ENCODE results near the gene TXNDC5. TPM values are rescaled to one million over a fixed set of nuclear protein-coding genes. Genes with fewer than 3 reads are reported as not detected.

Gene TXNDC5
- total and polyA plus RNA-seq, 4 donors = 50.2 to 273 (median 160) TPM

- TF ChIP-seq, protein P1, sequence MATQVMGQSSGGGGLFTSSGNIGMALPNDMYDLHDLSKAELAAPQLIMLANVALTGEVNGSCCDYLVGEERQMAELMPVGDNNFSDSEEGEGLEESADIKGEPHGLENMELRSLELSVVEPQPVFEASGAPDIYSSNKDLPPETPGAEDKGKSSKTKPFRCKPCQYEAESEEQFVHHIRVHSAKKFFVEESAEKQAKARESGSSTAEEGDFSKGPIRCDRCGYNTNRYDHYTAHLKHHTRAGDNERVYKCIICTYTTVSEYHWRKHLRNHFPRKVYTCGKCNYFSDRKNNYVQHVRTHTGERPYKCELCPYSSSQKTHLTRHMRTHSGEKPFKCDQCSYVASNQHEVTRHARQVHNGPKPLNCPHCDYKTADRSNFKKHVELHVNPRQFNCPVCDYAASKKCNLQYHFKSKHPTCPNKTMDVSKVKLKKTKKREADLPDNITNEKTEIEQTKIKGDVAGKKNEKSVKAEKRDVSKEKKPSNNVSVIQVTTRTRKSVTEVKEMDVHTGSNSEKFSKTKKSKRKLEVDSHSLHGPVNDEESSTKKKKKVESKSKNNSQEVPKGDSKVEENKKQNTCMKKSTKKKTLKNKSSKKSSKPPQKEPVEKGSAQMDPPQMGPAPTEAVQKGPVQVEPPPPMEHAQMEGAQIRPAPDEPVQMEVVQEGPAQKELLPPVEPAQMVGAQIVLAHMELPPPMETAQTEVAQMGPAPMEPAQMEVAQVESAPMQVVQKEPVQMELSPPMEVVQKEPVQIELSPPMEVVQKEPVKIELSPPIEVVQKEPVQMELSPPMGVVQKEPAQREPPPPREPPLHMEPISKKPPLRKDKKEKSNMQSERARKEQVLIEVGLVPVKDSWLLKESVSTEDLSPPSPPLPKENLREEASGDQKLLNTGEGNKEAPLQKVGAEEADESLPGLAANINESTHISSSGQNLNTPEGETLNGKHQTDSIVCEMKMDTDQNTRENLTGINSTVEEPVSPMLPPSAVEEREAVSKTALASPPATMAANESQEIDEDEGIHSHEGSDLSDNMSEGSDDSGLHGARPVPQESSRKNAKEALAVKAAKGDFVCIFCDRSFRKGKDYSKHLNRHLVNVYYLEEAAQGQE (IDR thresholded peaks at IDR 0.05) = no peak
- TF ChIP-seq RAD21 (IDR thresholded peaks at IDR 0.05) (no peak), JUND (IDR thresholded peaks at IDR 0.05) (no peak), HNF4A (conservative IDR thresholded peaks at IDR 0.05) (no peak), ZBTB33 (IDR thresholded peaks at IDR 0.05) (no peak), EGR1 (IDR thresholded peaks at IDR 0.05; ENCODE audit: low read depth in 2 of 2) (no peak)
These were observed 15.5 kb downstream of the TXNDC5 start (continued) for GRCh38 chr6:7895125-7895423.

GRCh38 chr6:7894262-7895124, 16.1 kb downstream of the TXNDC5 start:
- no peak for DNase-seq (ENCODE audit: low spot score)
- WGBS = 81% methylated on average over 13 of the region's 13 CpGs
- peaks cover 22 to 91% (median 80%) of the 10 kb centered on the region in 4 donors for H3K36me3 ChIP-seq (ENCODE audit: control insufficient read depth in 4 of 4, insufficient read depth in 3 of 4, low read depth in 1 of 4, low read length in 3 of 4)
- no peak overlapping the region for H3K4me3 ChIP-seq (ENCODE audit: low read depth in 1 of 3, low read length in 3 of 3)
- H3K4me1 ChIP-seq (ENCODE audit: control insufficient read depth in 4 of 4, insufficient read depth in 4 of 4, low read length in 3 of 4) = peaks cover 3 to 6% (median 5%) of the 10 kb centered on the region in 4 donors
- no peak for TF ChIP-seq SP1 (IDR thresholded peaks at IDR 0.05)
- TF ChIP-seq EGR1 (IDR thresholded peaks at IDR 0.05; ENCODE audit: low read depth in 2 of 2) = no peak
- TF ChIP-seq YY1 (IDR thresholded peaks at IDR 0.05) = no peak
- no peak for TF ChIP-seq JUND (IDR thresholded peaks at IDR 0.05)
- TF ChIP-seq, protein P1 (IDR thresholded peaks at IDR 0.05) = no peak
- no peaks in the 10 kb centered on the region for H3K9me3 ChIP-seq (ENCODE audit: control insufficient read depth in 4 of 4, low read length in 3 of 4)
- no peaks in the 10 kb centered on the region for H3K27me3 ChIP-seq (ENCODE audit: control insufficient read depth in 4 of 4, insufficient read depth in 4 of 4, low read length in 3 of 4)
- H3K27ac ChIP-seq (ENCODE audit: low read depth in 1 of 2, low read length in 2 of 2) = no peak overlapping the region
- no peak overlapping the region for H3K9ac ChIP-seq (ENCODE audit: low read depth in 1 of 2, low read length in 2 of 2)

GRCh38 chr6:7893342-7893741, 17.2 kb downstream of the TXNDC5 start:
- peaks cover 25 to 93% (median 86%) of the 10 kb centered on the region in 4 donors for H3K36me3 ChIP-seq (ENCODE audit: control insufficient read depth in 4 of 4, insufficient read depth in 3 of 4, low read depth in 1 of 4, low read length in 3 of 4)
- DNase-seq (ENCODE audit: low spot score) = no peak
- H3K9me3 ChIP-seq (ENCODE audit: control insufficient read depth in 4 of 4, low read length in 3 of 4) = no peaks in the 10 kb centered on the region
- H3K27ac ChIP-seq (ENCODE audit: low read depth in 1 of 2, low read length in 2 of 2) = no peak overlapping the region
- H3K27me3 ChIP-seq (ENCODE audit: control insufficient read depth in 4 of 4, insufficient read depth in 4 of 4, low read length in 3 of 4) = no peaks in the 10 kb centered on the region
- H3K9ac ChIP-seq (ENCODE audit: low read depth in 1 of 2, low read length in 2 of 2) = no peak overlapping the region
- H3K4me3 ChIP-seq (ENCODE audit: low read depth in 1 of 3, low read length in 3 of 3) = no peak overlapping the region
- H3K4me1 ChIP-seq (ENCODE audit: control insufficient read depth in 4 of 4, insufficient read depth in 4 of 4, low read length in 3 of 4) = no peaks in the 10 kb centered on the region
- whole genome bisulfite sequencing = 96% methylated on average over 12 of the region's 12 CpGs
- TF ChIP-seq FOXA2 (IDR thresholded peaks at IDR 0.05) (no peak), MAX (IDR thresholded peaks at IDR 0.05) (no peak), SP1 (IDR thresholded peaks at IDR 0.05) (no peak), HNF4G (IDR thresholded peaks at IDR 0.05) (no peak), TAF1 (conservative IDR thresholded peaks at IDR 0.05) (no peak), JUND (IDR thresholded peaks at IDR 0.05) (no peak), HNF4A (conservative IDR thresholded peaks at IDR 0.05) (no peak), NR2F2 (IDR thresholded peaks at IDR 0.05) (no peak), FOXA1 (IDR thresholded peaks at IDR 0.05) (no peak)
- TF ChIP-seq, protein P2, sequence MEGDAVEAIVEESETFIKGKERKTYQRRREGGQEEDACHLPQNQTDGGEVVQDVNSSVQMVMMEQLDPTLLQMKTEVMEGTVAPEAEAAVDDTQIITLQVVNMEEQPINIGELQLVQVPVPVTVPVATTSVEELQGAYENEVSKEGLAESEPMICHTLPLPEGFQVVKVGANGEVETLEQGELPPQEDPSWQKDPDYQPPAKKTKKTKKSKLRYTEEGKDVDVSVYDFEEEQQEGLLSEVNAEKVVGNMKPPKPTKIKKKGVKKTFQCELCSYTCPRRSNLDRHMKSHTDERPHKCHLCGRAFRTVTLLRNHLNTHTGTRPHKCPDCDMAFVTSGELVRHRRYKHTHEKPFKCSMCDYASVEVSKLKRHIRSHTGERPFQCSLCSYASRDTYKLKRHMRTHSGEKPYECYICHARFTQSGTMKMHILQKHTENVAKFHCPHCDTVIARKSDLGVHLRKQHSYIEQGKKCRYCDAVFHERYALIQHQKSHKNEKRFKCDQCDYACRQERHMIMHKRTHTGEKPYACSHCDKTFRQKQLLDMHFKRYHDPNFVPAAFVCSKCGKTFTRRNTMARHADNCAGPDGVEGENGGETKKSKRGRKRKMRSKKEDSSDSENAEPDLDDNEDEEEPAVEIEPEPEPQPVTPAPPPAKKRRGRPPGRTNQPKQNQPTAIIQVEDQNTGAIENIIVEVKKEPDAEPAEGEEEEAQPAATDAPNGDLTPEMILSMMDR (IDR thresholded peaks at IDR 0.05; ENCODE audit: low read depth, low read length, missing input control) = no peak

Measured in liver (tissue), 9 donors.